IMR-90 (cell line): Measurements from ENCODE around the gene PCED1B. TPM values are rescaled to one million over a fixed set of nuclear protein-coding genes. Genes with fewer than 3 reads are reported as not detected.

Experiments used
- ATAC-seq: fragments of 200-7000 bp; cut with Tn5 transposase; 2 replicates; pipeline ENCODE4 v1.9.1; 2020; ENCODE audit warnings: low read depth, mild to moderate bottlenecking, moderate library complexity
- BruUV-seq: library from RNA; stranded (reverse); fragments of 400-500 nt; replicated peaks from 2 replicates; lab custom pipeline; 2021; lab: Mats Ljungman, UMichigan
- CTCF ChIA-PET: fragments of 300-600 bp; formaldehyde crosslinking; extraction: SDS; loops from one replicate; lab custom pipeline; 2021; ENCODE audit warnings: antibody characterized with exemption; lab: Yijun Ruan, JAX
- POLR2A ChIA-PET: fragments of 300-600 bp; sonication (Branson Sonifier 250); formaldehyde crosslinking; loops from one replicate; lab custom pipeline; 2022; ENCODE audit warnings: antibody characterized with exemption; ENCODE audit not compliant: unreplicated experiment; lab: Charles Lee
- DNase-seq: peaks from one replicate; pipeline ENCODE4 v3.0.0; 2013
- H2AFZ ChIP-seq: replicated peaks from 2 replicates; pipeline ENCODE3; 2013; ENCODE audit warnings: low read length, mild to moderate bottlenecking; ENCODE audit not compliant: poor library complexity
- H2AK5ac ChIP-seq: 2 replicates; pipeline ENCODE4 v1.6.1; 2013; ENCODE audit warnings: low read depth, low read length, inconsistent platforms
- H2AK9ac ChIP-seq: replicated peaks from 2 replicates; pipeline ENCODE3; 2013; ENCODE audit warnings: mild to moderate bottlenecking, low read depth, low read length, moderate library complexity; ENCODE audit not compliant: poor library complexity
- H2BK120ac ChIP-seq: 2 replicates; pipeline ENCODE4 v1.6.1; 2013; ENCODE audit warnings: low read depth, low read length, inconsistent platforms
- H2BK15ac ChIP-seq: 3 replicates; pipeline ENCODE4 v1.6.1; 2013; ENCODE audit warnings: low read depth, low read length, inconsistent platforms
- H2BK20ac ChIP-seq: 2 replicates; pipeline ENCODE4 v1.6.1; 2013; ENCODE audit warnings: low read depth, mild to moderate bottlenecking, inconsistent platforms, low read length, moderate library complexity
- H2BK5ac ChIP-seq: 2 replicates; pipeline ENCODE4 v1.6.1; 2013; ENCODE audit warnings: mild to moderate bottlenecking, low read depth, low read length, inconsistent platforms; ENCODE audit not compliant: poor library complexity, severe bottlenecking
- H3K14ac ChIP-seq: replicated peaks from 2 replicates; pipeline ENCODE4 v1.6.1; 2013; ENCODE audit warnings: low read depth, low read length, inconsistent platforms
- H3K18ac ChIP-seq: 2 replicates; pipeline ENCODE4 v1.6.1; 2013; ENCODE audit warnings: low read depth, low read length, control low read depth
- H3K23ac ChIP-seq: 2 replicates; pipeline ENCODE4 v1.6.1; 2013; ENCODE audit warnings: low read depth, low read length, inconsistent platforms
- H3K27ac ChIP-seq: 2 replicates; pipeline ENCODE4 v1.5.1; 2013; ENCODE audit warnings: mild to moderate bottlenecking, control low read depth, low read length; ENCODE audit not compliant: insufficient read depth
- H3K27me3 ChIP-seq: 2 replicates; pipeline ENCODE4 v1.6.1; 2013; ENCODE audit warnings: low read length; ENCODE audit not compliant: control insufficient read depth, insufficient read depth
- H3K36me3 ChIP-seq: 2 replicates; pipeline ENCODE4 v1.6.1; 2013; ENCODE audit warnings: low read length, mixed read lengths; ENCODE audit not compliant: control insufficient read depth, insufficient read depth
- H3K4ac ChIP-seq: 2 replicates; pipeline ENCODE4 v1.6.1; 2013; ENCODE audit warnings: low read depth, low read length, inconsistent platforms
- H3K4me1 ChIP-seq: 2 replicates; pipeline ENCODE4 v1.6.1; 2013; ENCODE audit warnings: low read length, mixed read lengths; ENCODE audit not compliant: control insufficient read depth, insufficient read depth
- H3K4me2 ChIP-seq: 2 replicates; pipeline ENCODE4 v1.6.1; 2013; ENCODE audit warnings: low read depth, mild to moderate bottlenecking, control low read depth, low read length, moderate library complexity
- H3K4me3 ChIP-seq: 2 replicates; pipeline ENCODE4 v1.5.1; 2013; ENCODE audit warnings: low read depth, mild to moderate bottlenecking, control low read depth, low read length, moderate library complexity; ENCODE audit not compliant: insufficient read depth
- H3K56ac ChIP-seq: 2 replicates; pipeline ENCODE4 v1.6.1; 2013; ENCODE audit warnings: low read length, inconsistent platforms; ENCODE audit not compliant: insufficient read depth; ENCODE audit errors: extremely low read depth
- H3K79me1 ChIP-seq, 2 experiments: 2 replicates each; pipeline ENCODE4 v1.6.1; 2013; ENCODE audit warnings: low read length in 2 of 2, inconsistent platforms in 1 of 2, low read depth in 1 of 2
- H3K9ac ChIP-seq: 2 replicates; pipeline ENCODE4 v1.6.1; 2013; ENCODE audit warnings: low read depth, low read length, control low read depth
- H3K9me1 ChIP-seq: 2 replicates; pipeline ENCODE4 v1.6.1; 2013; ENCODE audit warnings: low read length, inconsistent platforms; ENCODE audit not compliant: insufficient read depth
- H3K9me3 ChIP-seq: 2 replicates; pipeline ENCODE4 v1.6.1; 2013; ENCODE audit warnings: low read length; ENCODE audit not compliant: control insufficient read depth, insufficient read depth
- H4K20me1 ChIP-seq: 2 replicates; pipeline ENCODE4 v1.6.1; 2013; ENCODE audit warnings: low read length, inconsistent platforms; ENCODE audit not compliant: insufficient read depth
- H4K5ac ChIP-seq: 2 replicates; pipeline ENCODE4 v1.6.1; 2013; ENCODE audit warnings: mild to moderate bottlenecking, low read depth, low read length, control low read depth
- H4K8ac ChIP-seq, 2 experiments: 2 replicates each; pipeline ENCODE4 v1.6.1; 2013; ENCODE audit warnings: low read depth in 2 of 2, low read length in 2 of 2, control low read depth in 1 of 2, inconsistent platforms in 1 of 2
- H4K91ac ChIP-seq: 2 replicates; pipeline ENCODE4 v1.6.1; 2013; ENCODE audit warnings: low read depth, low read length, inconsistent platforms; ENCODE audit not compliant: insufficient read depth
- BHLHE40 ChIP-seq: fragments of 150-350 bp; IDR thresholded peaks from 2 replicates; pipeline ENCODE4 v1.6.1; 2016; ENCODE audit warnings: mild to moderate bottlenecking, low read depth, low read length
- CEBPB ChIP-seq: IDR thresholded peaks from 2 replicates; pipeline ENCODE4 v1.6.1; 2012; ENCODE audit warnings: low read depth, low read length, improper control_type of control experiment
- CHD1 ChIP-seq: IDR thresholded peaks from 2 replicates; pipeline ENCODE4 v1.6.1; 2012; ENCODE audit warnings: low read depth, low read length, improper control_type of control experiment
- CTCF ChIP-seq: conservative IDR thresholded peaks from 2 replicates; pipeline ENCODE4 v1.5.1; 2012; ENCODE audit warnings: mild to moderate bottlenecking, low read depth, low read length, improper control_type of control experiment
- ELK1 ChIP-seq: fragments of 150-350 bp; IDR thresholded peaks from 2 replicates; pipeline ENCODE4 v1.6.1; 2016; ENCODE audit warnings: low read depth, mild to moderate bottlenecking, low read length, moderate library complexity, borderline replicate concordance
- FOS ChIP-seq: fragments of 150-350 bp; IDR thresholded peaks from 2 replicates; pipeline ENCODE4 v1.6.1; 2016; ENCODE audit warnings: low read depth, low read length
- MAFK ChIP-seq: IDR thresholded peaks from 2 replicates; pipeline ENCODE4 v1.6.1; 2012; ENCODE audit warnings: low read depth, low read length, improper control_type of control experiment
- MAZ ChIP-seq: IDR thresholded peaks from 2 replicates; pipeline ENCODE4 v1.6.1; 2012; ENCODE audit warnings: low read depth, mild to moderate bottlenecking, low read length, improper control_type of control experiment, moderate library complexity, borderline replicate concordance
- MXI1 ChIP-seq: IDR thresholded peaks from 2 replicates; pipeline ENCODE4 v1.6.1; 2012; ENCODE audit warnings: low read depth, mild to moderate bottlenecking, low read length, moderate library complexity, borderline replicate concordance
- NFE2L2 ChIP-seq: fragments of 150-350 bp; IDR thresholded peaks from 2 replicates; pipeline ENCODE4 v1.6.1; 2016; ENCODE audit warnings: low read depth, mild to moderate bottlenecking, low read length
- POLR2A ChIP-seq: IDR thresholded peaks from 2 replicates; pipeline ENCODE4 v1.6.1; 2012; ENCODE audit warnings: mild to moderate bottlenecking, low read depth, low read length
- RAD21 ChIP-seq: IDR thresholded peaks from 2 replicates; pipeline ENCODE4 v1.6.1; 2012; ENCODE audit warnings: low read length, improper control_type of control experiment
- RCOR1 ChIP-seq: IDR thresholded peaks from 2 replicates; pipeline ENCODE4 v1.6.1; 2012; ENCODE audit warnings: mild to moderate bottlenecking, low read length, improper control_type of control experiment; ENCODE audit not compliant: insufficient replicate concordance
- RFX5 ChIP-seq: IDR thresholded peaks from 2 replicates; pipeline ENCODE4 v1.8.0; 2012; ENCODE audit warnings: low read depth, mild to moderate bottlenecking, low read length, moderate library complexity
- SMC3 ChIP-seq: fragments of 150-350 bp; IDR thresholded peaks from 2 replicates; pipeline ENCODE4 v1.6.1; 2016; ENCODE audit warnings: low read depth, mild to moderate bottlenecking, antibody characterized with exemption, low read length, moderate library complexity
- WGBS, 2 experiments: methylation state at CpG; one replicate each; pipeline versions ENCODE4 v1.1.5 to v1.1.7; 2013; ENCODE audit warnings: missing lambda C conversion rate in 2 of 2; ENCODE audit not compliant: insufficient read length in 1 of 2; ENCODE audit errors: extremely low coverage in 2 of 2; 5-methylcytosine and 5-hydroxymethylcytosine counted together
- dilution Hi-C: fragments of 300-500 bp; cut with HindIII; formaldehyde crosslinking; loops from one replicate; pipeline ENCODE4 v1.14.3; 2018; ENCODE audit warnings: low sequenced_read_pairs; ENCODE audit not compliant: unreplicated experiment
- in situ Hi-C: fragments of 300-500 bp; cut with MboI; formaldehyde crosslinking; loops from 3 replicates; pipeline ENCODE4 v1.14.3; 2019; ENCODE audit warnings: low sequenced_read_pairs, inconsistent platforms, mixed read lengths
- intact Hi-C: fragments of 100-400 bp; cut with micrococcal nuclease; formaldehyde crosslinking; loops from 2 replicates; pipeline ENCODE4 v1.10.0; 2022
- polyA plus RNA-seq, 3 experiments: library from polyadenylated mRNA; depleted of rRNA; stranded (reverse); fragments of >200 nt; gene quantifications; 2 replicates each; pipeline ENCODE4 v1.2.3, GENCODE V29; 2012; ENCODE audit warnings: low replicate concordance in 1 of 3
- total RNA-seq: library from RNA; depleted of rRNA; stranded (reverse); fragments of >200 nt; gene quantifications from 2 replicates; pipeline ENCODE4 v1.2.3, GENCODE V29; 2012
- TF ChIP-seq, protein P1 (sequence below): fragments of 150-350 bp; IDR thresholded peaks from 2 replicates; pipeline ENCODE4 v1.6.1; 2017; ENCODE audit warnings: mild to moderate bottlenecking, antibody characterized with exemption, low read length, low read depth

The PCED1B gene
- total and polyA plus RNA-seq, 2 of the 4 experiments (the other 2 are of a cell fraction): 0.36 to 2.6 TPM

GRCh38 chr12:47194501-47194900 lies 115.1 kb downstream of the PCED1B start:
- no TSS peak for BruUV-seq
- intact Hi-C loops: no loop called here
- no peak for TF ChIP-seq CEBPB
- no peak for TF ChIP-seq SMC3
- no peak for TF ChIP-seq MXI1
- TF ChIP-seq RFX5: no peak
- no peak for TF ChIP-seq POLR2A
- no peak for TF ChIP-seq BHLHE40
- TF ChIP-seq CTCF: no peak
- no peak for TF ChIP-seq ELK1
- no peak for TF ChIP-seq MAZ
- TF ChIP-seq MAFK: no peak
- TF ChIP-seq, protein P1, sequence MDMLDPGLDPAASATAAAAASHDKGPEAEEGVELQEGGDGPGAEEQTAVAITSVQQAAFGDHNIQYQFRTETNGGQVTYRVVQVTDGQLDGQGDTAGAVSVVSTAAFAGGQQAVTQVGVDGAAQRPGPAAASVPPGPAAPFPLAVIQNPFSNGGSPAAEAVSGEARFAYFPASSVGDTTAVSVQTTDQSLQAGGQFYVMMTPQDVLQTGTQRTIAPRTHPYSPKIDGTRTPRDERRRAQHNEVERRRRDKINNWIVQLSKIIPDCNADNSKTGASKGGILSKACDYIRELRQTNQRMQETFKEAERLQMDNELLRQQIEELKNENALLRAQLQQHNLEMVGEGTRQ: no peak
- TF ChIP-seq RCOR1: no peak
- no peak for TF ChIP-seq CHD1
- TF ChIP-seq FOS: no peak
- no peak for TF ChIP-seq RAD21
- no peak for TF ChIP-seq NFE2L2
- DNase-seq: no peak
- no peak overlapping the region for H2BK15ac ChIP-seq
- H4K20me1 ChIP-seq: no peaks in the 10 kb centered on the region
- dilution Hi-C loops: no loop called here
- H3K27ac ChIP-seq: no peak overlapping the region
- H3K14ac ChIP-seq: no peak overlapping the region
- no CpG with 5 or more reads among the region's 4 CpGs for WGBS, 2 experiments
- H2AK9ac ChIP-seq: no peak overlapping the region
- no peak overlapping the region for H4K5ac ChIP-seq
- H3K9me3 ChIP-seq: no peaks in the 10 kb centered on the region
- no peak overlapping the region for H3K56ac ChIP-seq
- no peak overlapping the region for H3K9ac ChIP-seq
- peaks cover 5% of the 10 kb centered on the region for H3K9me1 ChIP-seq
- in situ Hi-C loops: no loop called here
- H3K4me3 ChIP-seq: no peak overlapping the region
- H3K18ac ChIP-seq: no peak overlapping the region
- no peak overlapping the region for H2BK120ac ChIP-seq
- H3K79me1 ChIP-seq: peaks cover 0 to 6% of the 10 kb centered on the region in 2 experiments; a peak in 1 of 4 replicates
- H4K8ac ChIP-seq: no peak overlapping the region
- ATAC-seq: no peak
- H2AFZ ChIP-seq: no peak overlapping the region
- no peak overlapping the region for H3K4ac ChIP-seq
- H2BK20ac ChIP-seq: no peak overlapping the region; the same call in 1 of the 2 replicates
- no peaks in the 10 kb centered on the region for H3K36me3 ChIP-seq
- no peak overlapping the region for H3K4me2 ChIP-seq
- no peak overlapping the region for H3K23ac ChIP-seq
- H3K4me1 ChIP-seq: peaks cover 10% of the 10 kb centered on the region
- ChIA-PET CTCF (no interaction called here), POLR2A (no interaction called here)
- no peak overlapping the region for H2AK5ac ChIP-seq
- H4K91ac ChIP-seq: no peak overlapping the region
- H2BK5ac ChIP-seq: no peak overlapping the region
- H3K27me3 ChIP-seq: no peaks in the 10 kb centered on the region
